Neural cell (in vitro differentiated cells): ENCODE measurements around the gene GRIA2. TPM values are rescaled to one million over a fixed set of nuclear protein-coding genes. Genes with fewer than 3 reads are reported as not detected.
A peak's percentile ranks its signal among the peaks of the same experiment; 100 is the strongest.

Experiments
- H2AFZ ChIP-seq: fragments of 200-600, 300-800 bp; sonication (generic), shearing (Covaris generic); 2 replicates; pipeline ENCODE4 v1.6.0; 2014; ENCODE audit warnings: low read depth, mild to moderate bottlenecking, antibody characterized with exemption, low read length, moderate library complexity
- H3F3A ChIP-seq: fragments of 200-600 bp; shearing (Covaris generic); 2 replicates; pipeline ENCODE4 v1.6.1; 2016; ENCODE audit warnings: mild to moderate bottlenecking, moderate library complexity, mixed read lengths, antibody characterized with exemption, low read length; ENCODE audit not compliant: insufficient read depth, poor library complexity, severe bottlenecking
- H3K27ac ChIP-seq: fragments of 200-600, 300-800 bp; sonication (generic), shearing (Covaris generic); 2 replicates; pipeline ENCODE4 v1.5.1; 2014; ENCODE audit warnings: mild to moderate bottlenecking, low read length, moderate library complexity
- H3K27me3 ChIP-seq: fragments of 300-800, 200-600 bp; sonication (generic), shearing (Covaris generic); 2 replicates; pipeline ENCODE4 v1.6.0; 2014; ENCODE audit warnings: mild to moderate bottlenecking, low read depth, low read length, moderate library complexity; ENCODE audit not compliant: insufficient read depth
- H3K36me3 ChIP-seq: fragments of 300-800, 200-600 bp; sonication (generic), shearing (Covaris generic); 2 replicates; pipeline ENCODE4 v1.5.1; 2014; ENCODE audit warnings: mild to moderate bottlenecking, antibody characterized with exemption, low read length, moderate library complexity; ENCODE audit not compliant: insufficient read depth
- H3K4me2 ChIP-seq: fragments of 300-800, 200-600 bp; sonication (generic), shearing (Covaris generic); 2 replicates; pipeline ENCODE4 v1.6.0; 2014; ENCODE audit warnings: mild to moderate bottlenecking, low read length
- H3K4me3 ChIP-seq: fragments of 300-800, 200-600 bp; sonication (generic), shearing (Covaris generic); 2 replicates; pipeline ENCODE4 v1.5.1; 2014; ENCODE audit warnings: mild to moderate bottlenecking, low read length, moderate library complexity
- H3K79me2 ChIP-seq: fragments of 200-600 bp; shearing (Covaris generic); replicated peaks from 2 replicates; pipeline ENCODE4 v1.6.0; 2014; ENCODE audit warnings: mild to moderate bottlenecking, low read length, moderate library complexity; ENCODE audit not compliant: insufficient read depth
- H3K9ac ChIP-seq: fragments of 300-800, 200-600 bp; sonication (generic), shearing (Covaris generic); 2 replicates; pipeline ENCODE4 v1.6.1; 2016; ENCODE audit warnings: mild to moderate bottlenecking, low read length, mixed read lengths
- H3K9me2 ChIP-seq: fragments of 200-600 bp; shearing (Covaris generic); 2 replicates; pipeline ENCODE4 v1.6.1; 2016; ENCODE audit warnings: mild to moderate bottlenecking, low read length, mixed read lengths; ENCODE audit not compliant: insufficient read depth
- H3K9me3 ChIP-seq: fragments of 200-600, 300-800 bp; sonication (generic), shearing (Covaris generic); 2 replicates; pipeline ENCODE4 v1.6.1; 2016; ENCODE audit warnings: mild to moderate bottlenecking, mixed run types, low read length, moderate library complexity, mixed read lengths
- H4K20me1 ChIP-seq: fragments of 200-600 bp; shearing (Covaris generic); 2 replicates; pipeline ENCODE4 v1.6.1; 2016; ENCODE audit warnings: mild to moderate bottlenecking, mixed run types; ENCODE audit not compliant: insufficient read depth
- CTCF ChIP-seq: fragments of 450-650 bp; IDR thresholded peaks from 2 replicates; pipeline ENCODE4 v1.5.1; 2014; ENCODE audit warnings: antibody characterized with exemption, mild to moderate bottlenecking, moderate library complexity; ENCODE audit not compliant: poor library complexity, severe bottlenecking
- EP300 ChIP-seq: fragments of 450-650 bp; conservative IDR thresholded peaks from 2 replicates; pipeline ENCODE4 v1.6.1; 2014; ENCODE audit warnings: antibody characterized with exemption, mild to moderate bottlenecking, moderate library complexity; ENCODE audit not compliant: poor library complexity, severe bottlenecking
- EZH2 ChIP-seq: fragments of 200-600, 300-800 bp; shearing (Covaris generic), sonication (generic); IDR thresholded peaks from 2 replicates; pipeline ENCODE4 v1.6.1; 2014; ENCODE audit warnings: antibody characterized with exemption, low read length, borderline replicate concordance, mild to moderate bottlenecking; ENCODE audit not compliant: insufficient read depth, poor library complexity, severe bottlenecking
- MXI1 ChIP-seq: fragments of 450-650 bp; conservative IDR thresholded peaks from 2 replicates; pipeline ENCODE4 v1.6.1; 2014; ENCODE audit warnings: antibody characterized with exemption, mild to moderate bottlenecking; ENCODE audit not compliant: poor library complexity, severe bottlenecking
- POLR2AphosphoS5 ChIP-seq: IDR thresholded peaks from 2 replicates; pipeline ENCODE4 v1.6.1; 2012
- RAD21 ChIP-seq: fragments of 450-650 bp; conservative IDR thresholded peaks from 2 replicates; pipeline ENCODE4 v1.6.1; 2014; ENCODE audit warnings: antibody characterized with exemption, mild to moderate bottlenecking, moderate library complexity
- REST ChIP-seq: IDR thresholded peaks from 2 replicates; pipeline ENCODE4 v1.6.1; 2012; ENCODE audit warnings: borderline replicate concordance
- SMC3 ChIP-seq: fragments of 450-650 bp; conservative IDR thresholded peaks from 2 replicates; pipeline ENCODE4 v1.6.1; 2014; ENCODE audit warnings: antibody characterized with exemption, mild to moderate bottlenecking, moderate library complexity; ENCODE audit not compliant: poor library complexity
- TAF1 ChIP-seq: IDR thresholded peaks from 2 replicates; pipeline ENCODE4 v1.6.1; 2012; ENCODE audit warnings: low read depth
- polyA plus RNA-seq: library from polyadenylated mRNA; depleted of rRNA; stranded (reverse); fragments of >200 nt; gene quantifications from 2 replicates; pipeline ENCODE4 v1.2.3, GENCODE V29; 2014

Gene GRIA2
- polyA plus RNA-seq, 1 donor from 2014 or later, result 823 TPM

- H3K4me3 ChIP-seq, result no peak overlapping the region
- H2AFZ ChIP-seq, result no peak overlapping the region
- no peak overlapping the region for H3K27ac ChIP-seq
- H3K79me2 ChIP-seq, result peaks cover 14% of the 10 kb centered on the region
- no peaks in the 10 kb centered on the region for H3K36me3 ChIP-seq
- H3K9ac ChIP-seq, result no peak overlapping the region
- no peaks in the 10 kb centered on the region for H3F3A ChIP-seq
- H3K9me3 ChIP-seq, result no peaks in the 10 kb centered on the region
- no peak for TF ChIP-seq TAF1
- no peak for TF ChIP-seq MXI1
- TF ChIP-seq REST, result no peak
- TF ChIP-seq CTCF, result no peak
- TF ChIP-seq EZH2, result no peak
- TF ChIP-seq RAD21, result no peak
- no peak for TF ChIP-seq EP300
- no peak for TF ChIP-seq POLR2AphosphoS5
- TF ChIP-seq SMC3, result no peak
- no peaks in the 10 kb centered on the region for H4K20me1 ChIP-seq
- no peaks in the 10 kb centered on the region for H3K27me3 ChIP-seq
- H3K4me2 ChIP-seq, result no peak overlapping the region
- no peaks in the 10 kb centered on the region for H3K9me2 ChIP-seq
These were observed 74.0 kb downstream of the GRIA2 start for GRCh38 chr4:157294575-157294974.

GRCh38 chr4:157300701-157301100 is 80.2 kb downstream of the GRIA2 start:
- H3K4me2 ChIP-seq, result no peak overlapping the region
- peaks cover 22% of the 10 kb centered on the region for H3K79me2 ChIP-seq
- no peak overlapping the region for H3K27ac ChIP-seq
- H3K4me3 ChIP-seq, result peak overlapping the region; percentile 2
- TF ChIP-seq POLR2AphosphoS5 (no peak), EZH2 (no peak), SMC3 (no peak), RAD21 (no peak), REST (no peak), TAF1 (no peak), MXI1 (no peak), EP300 (no peak), CTCF (no peak)
- no peaks in the 10 kb centered on the region for H3F3A ChIP-seq
- no peak overlapping the region for H2AFZ ChIP-seq
- no peaks in the 10 kb centered on the region for H3K9me3 ChIP-seq
- peaks cover 8% of the 10 kb centered on the region for H3K36me3 ChIP-seq
- H4K20me1 ChIP-seq, result peaks cover 14% of the 10 kb centered on the region
- no peak overlapping the region for H3K9ac ChIP-seq
- H3K9me2 ChIP-seq, result no peaks in the 10 kb centered on the region
- no peaks in the 10 kb centered on the region for H3K27me3 ChIP-seq
